HEK293 (cell line): ENCODE measurements around the gene DPT.

Experiments used
- ZBTB8A ChIP-seq: fragments of 450-650 bp; formaldehyde crosslinking; IDR thresholded peaks from 2 replicates; pipeline ENCODE4 v1.5.1; 2016; ENCODE audit warnings: missing biosample characterization, missing genetic modification characterization
- ZFHX2 ChIP-seq: fragments of 450-650 bp; formaldehyde crosslinking; conservative IDR thresholded peaks from 2 replicates; pipeline ENCODE4 v1.5.1; 2016; ENCODE audit warnings: missing biosample characterization, missing genetic modification characterization
- ZNF10 ChIP-seq: fragments of 450-650 bp; formaldehyde crosslinking; IDR thresholded peaks from 2 replicates; pipeline ENCODE4 v1.5.1; 2017; ENCODE audit warnings: missing biosample characterization, missing genetic modification characterization
- ZNF274 ChIP-seq, 2 experiments: fragments of 200-500 bp in 1 of 2; fragments of 450-650 bp in 1 of 2; sonication (Bioruptor generic) in 1 of 2; formaldehyde crosslinking in 1 of 2; IDR thresholded peaks; 2 replicates each; pipeline versions ENCODE4 v1.5.1 to v1.6.1; 2014 to 2016; ENCODE audit warnings: borderline replicate concordance in 1 of 2, inconsistent platforms in 1 of 2, low read length in 1 of 2, missing biosample characterization in 1 of 2, missing genetic modification characterization in 1 of 2
- ZNF416 ChIP-seq: fragments of 450-650 bp; formaldehyde crosslinking; IDR thresholded peaks from 2 replicates; pipeline ENCODE4 v1.5.1; 2016; ENCODE audit warnings: missing biosample characterization, missing genetic modification characterization
- TF ChIP-seq, protein P1 (sequence below): fragments of 450-650 bp; formaldehyde crosslinking; IDR thresholded peaks from 2 replicates; pipeline ENCODE4 v1.5.0; 2017; ENCODE audit warnings: missing biosample characterization, missing genetic modification characterization, borderline replicate concordance
- TF ChIP-seq, protein P2 (sequence below): fragments of 450-650 bp; formaldehyde crosslinking; IDR thresholded peaks from 2 replicates; pipeline ENCODE4 v1.5.1; 2016; ENCODE audit warnings: missing biosample characterization, missing genetic modification characterization
- TF ChIP-seq, protein P3 (sequence below): fragments of 450-650 bp; formaldehyde crosslinking; optimal IDR thresholded peaks from 2 replicates; pipeline ENCODE3; 2016; ENCODE audit warnings: missing biosample characterization, mild to moderate bottlenecking, missing genetic modification characterization

DNA sequence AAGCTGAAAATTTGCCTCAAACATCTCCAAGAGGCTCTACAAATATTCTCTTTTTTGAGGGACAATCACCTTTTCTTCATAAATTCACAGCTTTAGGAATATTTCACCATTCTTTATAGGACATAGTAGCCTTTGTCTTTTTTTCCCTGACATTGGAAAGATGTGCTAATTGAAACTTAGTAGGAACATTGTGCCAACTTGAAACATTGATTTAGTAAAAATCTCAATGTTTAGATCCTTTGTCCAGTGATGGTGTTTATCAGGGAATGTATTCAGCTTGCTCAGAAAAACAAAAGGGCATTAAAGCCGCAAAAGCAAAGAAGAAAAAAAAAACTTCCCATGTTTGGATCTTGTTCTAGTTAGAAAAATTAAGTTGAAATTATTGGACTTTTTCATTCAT lies 52.1 kb downstream of the DPT start:
- TF ChIP-seq ZNF416: no peak
- TF ChIP-seq, protein P1, sequence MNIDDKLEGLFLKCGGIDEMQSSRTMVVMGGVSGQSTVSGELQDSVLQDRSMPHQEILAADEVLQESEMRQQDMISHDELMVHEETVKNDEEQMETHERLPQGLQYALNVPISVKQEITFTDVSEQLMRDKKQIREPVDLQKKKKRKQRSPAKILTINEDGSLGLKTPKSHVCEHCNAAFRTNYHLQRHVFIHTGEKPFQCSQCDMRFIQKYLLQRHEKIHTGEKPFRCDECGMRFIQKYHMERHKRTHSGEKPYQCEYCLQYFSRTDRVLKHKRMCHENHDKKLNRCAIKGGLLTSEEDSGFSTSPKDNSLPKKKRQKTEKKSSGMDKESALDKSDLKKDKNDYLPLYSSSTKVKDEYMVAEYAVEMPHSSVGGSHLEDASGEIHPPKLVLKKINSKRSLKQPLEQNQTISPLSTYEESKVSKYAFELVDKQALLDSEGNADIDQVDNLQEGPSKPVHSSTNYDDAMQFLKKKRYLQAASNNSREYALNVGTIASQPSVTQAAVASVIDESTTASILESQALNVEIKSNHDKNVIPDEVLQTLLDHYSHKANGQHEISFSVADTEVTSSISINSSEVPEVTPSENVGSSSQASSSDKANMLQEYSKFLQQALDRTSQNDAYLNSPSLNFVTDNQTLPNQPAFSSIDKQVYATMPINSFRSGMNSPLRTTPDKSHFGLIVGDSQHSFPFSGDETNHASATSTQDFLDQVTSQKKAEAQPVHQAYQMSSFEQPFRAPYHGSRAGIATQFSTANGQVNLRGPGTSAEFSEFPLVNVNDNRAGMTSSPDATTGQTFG (tag by site-specific recombination): no peak
- TF ChIP-seq ZFHX2 (tag by site-specific recombination): no peak
- TF ChIP-seq, protein P2, sequence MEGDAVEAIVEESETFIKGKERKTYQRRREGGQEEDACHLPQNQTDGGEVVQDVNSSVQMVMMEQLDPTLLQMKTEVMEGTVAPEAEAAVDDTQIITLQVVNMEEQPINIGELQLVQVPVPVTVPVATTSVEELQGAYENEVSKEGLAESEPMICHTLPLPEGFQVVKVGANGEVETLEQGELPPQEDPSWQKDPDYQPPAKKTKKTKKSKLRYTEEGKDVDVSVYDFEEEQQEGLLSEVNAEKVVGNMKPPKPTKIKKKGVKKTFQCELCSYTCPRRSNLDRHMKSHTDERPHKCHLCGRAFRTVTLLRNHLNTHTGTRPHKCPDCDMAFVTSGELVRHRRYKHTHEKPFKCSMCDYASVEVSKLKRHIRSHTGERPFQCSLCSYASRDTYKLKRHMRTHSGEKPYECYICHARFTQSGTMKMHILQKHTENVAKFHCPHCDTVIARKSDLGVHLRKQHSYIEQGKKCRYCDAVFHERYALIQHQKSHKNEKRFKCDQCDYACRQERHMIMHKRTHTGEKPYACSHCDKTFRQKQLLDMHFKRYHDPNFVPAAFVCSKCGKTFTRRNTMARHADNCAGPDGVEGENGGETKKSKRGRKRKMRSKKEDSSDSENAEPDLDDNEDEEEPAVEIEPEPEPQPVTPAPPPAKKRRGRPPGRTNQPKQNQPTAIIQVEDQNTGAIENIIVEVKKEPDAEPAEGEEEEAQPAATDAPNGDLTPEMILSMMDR (tag by site-specific recombination): no peak
- TF ChIP-seq, protein P3, sequence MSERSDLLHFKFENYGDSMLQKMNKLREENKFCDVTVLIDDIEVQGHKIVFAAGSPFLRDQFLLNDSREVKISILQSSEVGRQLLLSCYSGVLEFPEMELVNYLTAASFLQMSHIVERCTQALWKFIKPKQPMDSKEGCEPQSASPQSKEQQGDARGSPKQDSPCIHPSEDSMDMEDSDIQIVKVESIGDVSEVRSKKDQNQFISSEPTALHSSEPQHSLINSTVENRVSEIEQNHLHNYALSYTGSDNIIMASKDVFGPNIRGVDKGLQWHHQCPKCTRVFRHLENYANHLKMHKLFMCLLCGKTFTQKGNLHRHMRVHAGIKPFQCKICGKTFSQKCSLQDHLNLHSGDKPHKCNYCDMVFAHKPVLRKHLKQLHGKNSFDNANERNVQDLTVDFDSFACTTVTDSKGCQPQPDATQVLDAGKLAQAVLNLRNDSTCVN (tag by site-specific recombination): no peak
- TF ChIP-seq ZNF10 (tag by site-specific recombination): no peak
- no peak for TF ChIP-seq ZNF274 (IDR thresholded peaks at IDR 0.05; ENCODE audit: low read length)
- no peak for TF ChIP-seq ZNF274 (tag by site-specific recombination; IDR thresholded peaks at IDR 0.05; ENCODE audit: borderline replicate concordance)
- no peak for TF ChIP-seq ZBTB8A
